Measurements from ENCODE around the gene PCDHB12.
"Not testable (repeated sequence)": the region's sequence is repeated elsewhere in the genome, so short reads cannot be mapped to it uniquely, and the experiment has no call there.

The PCDHB12 gene

DNA sequence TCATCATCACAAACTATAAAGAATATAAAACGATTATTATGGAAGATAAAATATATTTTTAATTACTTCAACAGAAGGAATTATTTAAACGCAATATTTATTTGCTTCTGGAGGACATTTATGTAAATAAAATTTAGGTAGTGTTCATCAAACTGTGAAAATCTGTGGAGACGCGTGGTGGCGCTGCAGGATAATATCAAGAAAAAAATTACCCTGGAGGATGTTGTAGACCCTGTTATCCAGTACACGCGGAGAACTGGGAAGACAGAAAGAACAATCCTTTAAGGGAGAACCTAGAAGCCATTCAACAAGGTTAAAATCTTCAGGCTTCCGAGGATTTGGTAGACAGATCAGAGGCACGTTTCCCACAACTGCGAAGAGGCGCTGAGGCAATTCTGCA is at the start of gene PCDHB12:
TSS of gene PCDHB12 (plus strand) at position 242 of the 400 bp plus-strand sequence. CDS start 189 bp downstream, outside the sequence.
- no peak for DNase-seq

DNA sequence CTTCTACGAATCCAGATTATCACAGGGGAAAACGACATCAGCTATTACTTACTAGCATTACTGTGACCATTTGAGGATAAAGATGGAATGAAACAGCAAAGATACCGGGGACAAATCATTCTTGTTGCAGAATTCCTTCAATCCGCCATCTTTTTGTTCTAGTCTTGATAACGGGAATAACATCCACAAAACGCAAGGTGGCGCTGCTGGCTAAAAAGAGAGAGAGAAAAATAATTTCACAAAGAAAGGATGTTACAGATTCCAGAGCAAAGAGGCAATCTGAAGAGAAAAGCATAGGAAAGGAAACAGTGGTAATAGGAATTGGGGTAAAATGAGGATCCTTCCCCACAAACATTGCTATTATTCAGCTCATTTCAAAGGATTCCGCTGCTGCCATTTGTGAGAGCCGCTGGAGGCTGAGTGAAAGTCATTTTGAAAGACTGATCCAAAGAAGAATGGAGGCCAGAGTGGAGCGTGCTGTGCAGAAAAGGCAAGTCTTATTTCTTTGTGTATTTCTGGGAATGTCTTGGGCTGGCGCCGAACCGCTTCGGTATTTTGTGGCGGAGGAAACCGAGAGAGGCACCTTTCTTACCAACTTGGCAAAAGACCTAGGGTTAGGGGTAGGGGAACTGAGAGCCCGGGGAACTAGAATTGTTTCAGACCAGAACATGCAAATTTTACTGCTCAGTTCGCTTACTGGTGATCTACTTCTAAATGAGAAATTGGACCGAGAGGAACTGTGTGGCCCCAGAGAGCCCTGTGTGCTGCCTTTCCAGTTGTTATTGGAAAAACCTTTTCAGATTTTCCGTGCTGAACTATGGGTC is 35.9 kb upstream of the PCDHB12 start, which contains the start of gene PCDHB7:
TSS of gene PCDHB7 (plus strand) at position 264 of the 824 bp plus-strand sequence. CDS start at position 456, 192 bp downstream.
- in situ Hi-C loops (cut with MboI; ENCODE audit: low pct_unique_long_range_greater_than_20kb, low sequenced_read_pairs) = no loop called here
- DNase-seq = peak; percentile 26

More for the DNA sequence above, at the start of gene PCDHB12:
- in situ Hi-C loops (cut with MboI; ENCODE audit: low pct_unique_long_range_greater_than_20kb, low sequenced_read_pairs) = loop anchor here (25.0 kb wide), 1 partner anchor 354 kb away; no protein-coding TSS in a partner anchor

DNA sequence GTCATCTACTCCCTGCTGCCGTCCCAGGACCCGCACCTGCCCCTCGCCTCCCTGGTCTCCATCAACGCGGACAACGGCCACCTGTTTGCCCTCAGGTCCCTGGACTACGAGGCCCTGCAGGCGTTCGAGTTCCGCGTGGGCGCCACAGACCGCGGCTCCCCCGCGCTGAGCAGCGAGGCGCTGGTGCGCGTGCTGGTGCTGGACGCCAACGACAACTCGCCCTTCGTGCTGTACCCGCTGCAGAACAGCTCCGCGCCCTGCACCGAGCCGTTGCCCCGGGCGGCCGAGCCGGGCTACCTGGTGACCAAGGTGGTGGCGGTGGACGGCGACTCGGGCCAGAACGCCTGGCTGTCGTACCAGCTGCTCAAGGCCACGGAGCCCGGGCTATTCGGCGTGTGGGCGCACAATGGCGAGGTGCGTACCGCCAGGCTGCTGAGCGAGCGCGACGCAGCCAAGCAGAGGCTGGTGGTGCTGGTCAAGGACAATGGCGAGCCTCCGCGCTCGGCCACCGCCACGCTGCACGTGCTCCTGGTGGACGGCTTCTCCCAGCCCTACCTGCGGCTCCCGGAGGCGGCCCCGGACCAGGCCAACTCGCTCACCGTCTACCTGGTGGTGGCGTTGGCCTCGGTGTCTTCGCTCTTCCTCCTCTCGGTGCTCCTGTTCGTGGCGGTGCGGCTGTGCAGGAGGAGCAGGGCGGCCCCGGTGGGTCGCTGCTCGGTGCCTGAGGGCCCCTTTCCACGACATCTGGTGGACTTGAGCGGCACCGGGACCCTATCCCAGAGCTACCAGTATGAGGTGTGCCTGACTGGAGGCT is 34.0 kb upstream of the PCDHB12 start:
- DNase-seq; in situ Hi-C loops (cut with MboI; ENCODE audit: low pct_unique_long_range_greater_than_20kb, low sequenced_read_pairs): not testable (repeated sequence)

DNA sequence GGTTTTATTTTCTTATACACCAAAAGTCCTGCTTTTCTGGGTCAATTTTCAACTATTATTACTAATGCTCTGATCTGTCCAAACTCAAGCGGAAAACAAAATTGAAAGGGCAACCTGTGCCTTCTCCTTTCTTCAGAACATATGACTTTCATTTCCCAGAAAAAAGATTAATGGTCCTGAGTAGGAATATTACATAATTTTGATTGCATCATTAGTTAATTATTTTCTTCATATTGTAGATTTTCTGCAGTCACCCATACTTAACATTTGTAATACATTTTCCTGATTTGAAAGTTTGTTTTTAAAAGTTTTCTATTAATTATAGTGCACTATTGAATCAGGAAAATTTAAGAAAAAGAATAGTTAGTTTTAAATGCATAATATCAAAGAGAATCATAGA is 32.6 kb upstream of the PCDHB12 start:
- DNase-seq = no peak
- in situ Hi-C loops (cut with MboI; ENCODE audit: low pct_unique_long_range_greater_than_20kb, low sequenced_read_pairs) = no loop called here

DNA sequence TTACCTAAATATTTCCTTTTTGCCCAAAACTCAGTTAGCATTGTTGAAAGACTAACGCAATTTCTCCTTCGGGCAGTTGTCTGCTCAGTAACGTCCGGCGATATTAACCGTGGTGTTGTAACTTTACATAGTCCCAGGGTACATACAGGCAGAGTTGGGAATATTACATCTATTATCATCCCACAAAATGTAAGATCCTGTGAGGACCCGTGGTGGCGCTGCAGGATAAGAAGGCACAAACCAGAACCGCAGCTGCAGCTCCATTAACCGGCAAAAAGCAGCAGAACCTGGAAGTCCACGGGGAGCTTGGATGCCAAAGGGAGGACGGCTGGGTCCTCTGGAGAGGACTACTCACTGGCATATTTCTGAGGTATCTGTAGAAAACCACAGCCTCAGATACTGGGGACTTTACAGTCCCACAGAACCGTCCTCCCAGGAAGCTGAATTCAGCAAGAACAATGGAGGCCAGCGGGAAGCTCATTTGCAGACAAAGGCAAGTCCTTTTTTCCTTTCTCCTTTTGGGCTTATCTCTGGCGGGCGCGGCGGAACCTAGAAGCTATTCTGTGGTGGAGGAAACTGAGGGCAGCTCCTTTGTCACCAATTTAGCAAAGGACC is 30.8 kb upstream of the PCDHB12 start, which contains the start of gene PCDHB8:
TSS of gene PCDHB8 (plus strand) at position 214 of the 615 bp plus-strand sequence. CDS start at position 459, 245 bp downstream.
- in situ Hi-C loops (cut with MboI; ENCODE audit: low pct_unique_long_range_greater_than_20kb, low sequenced_read_pairs) = not testable (repeated sequence)
- DNase-seq = peak; percentile 74

DNA sequence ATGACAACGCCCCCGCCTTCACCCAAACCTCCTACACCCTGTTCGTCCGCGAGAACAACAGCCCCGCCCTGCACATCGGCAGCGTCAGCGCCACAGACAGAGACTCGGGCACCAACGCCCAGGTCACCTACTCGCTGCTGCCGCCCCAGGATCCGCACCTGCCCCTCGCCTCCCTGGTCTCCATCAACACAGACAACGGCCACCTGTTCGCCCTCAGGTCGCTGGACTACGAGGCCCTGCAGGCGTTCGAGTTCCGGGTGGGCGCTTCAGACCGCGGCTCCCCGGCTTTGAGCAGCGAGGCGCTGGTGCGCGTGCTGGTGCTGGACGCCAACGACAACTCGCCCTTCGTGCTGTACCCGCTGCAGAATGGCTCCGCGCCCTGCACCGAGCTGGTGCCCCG is 29.1 kb upstream of the PCDHB12 start:
- in situ Hi-C loops (cut with MboI; ENCODE audit: low pct_unique_long_range_greater_than_20kb, low sequenced_read_pairs); DNase-seq: not testable (repeated sequence)

DNA sequence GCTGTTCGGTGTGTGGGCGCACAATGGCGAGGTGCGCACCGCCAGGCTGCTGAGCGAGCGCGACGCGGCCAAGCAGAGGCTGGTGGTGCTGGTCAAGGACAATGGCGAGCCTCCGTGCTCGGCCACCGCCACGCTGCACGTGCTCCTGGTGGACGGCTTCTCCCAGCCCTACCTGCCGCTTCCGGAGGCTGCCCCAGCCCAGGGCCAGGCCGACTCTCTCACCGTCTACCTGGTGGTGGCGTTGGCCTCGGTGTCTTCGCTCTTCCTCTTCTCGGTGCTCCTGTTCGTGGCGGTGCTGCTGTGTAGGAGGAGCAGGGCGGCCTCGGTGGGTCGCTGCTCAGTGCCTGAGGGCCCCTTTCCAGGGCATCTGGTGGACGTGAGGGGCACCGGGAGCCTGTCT is 28.6 kb upstream of the PCDHB12 start:
- DNase-seq; in situ Hi-C loops (cut with MboI; ENCODE audit: low pct_unique_long_range_greater_than_20kb, low sequenced_read_pairs): not testable (repeated sequence)

DNA sequence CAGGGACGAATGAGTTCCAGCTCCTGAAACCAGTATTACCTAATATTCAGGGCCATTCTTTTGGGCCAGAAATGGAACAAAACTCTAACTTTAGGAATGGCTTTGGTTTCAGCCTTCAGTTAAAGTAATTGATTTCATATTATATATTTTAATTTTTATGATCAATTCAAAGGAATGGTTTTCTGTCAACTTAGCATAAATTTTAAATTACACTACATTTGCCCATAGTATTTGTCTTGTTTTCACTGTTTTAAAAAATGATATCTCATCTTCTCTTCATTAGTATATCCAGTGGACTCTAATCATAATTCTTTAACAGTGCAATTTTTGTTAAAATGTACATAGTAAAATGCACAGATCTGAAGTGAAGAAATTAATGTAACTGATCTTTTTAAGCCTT is 28.2 kb upstream of the PCDHB12 start:
- DNase-seq = no peak
- in situ Hi-C loops (cut with MboI; ENCODE audit: low pct_unique_long_range_greater_than_20kb, low sequenced_read_pairs) = no loop called here

DNA sequence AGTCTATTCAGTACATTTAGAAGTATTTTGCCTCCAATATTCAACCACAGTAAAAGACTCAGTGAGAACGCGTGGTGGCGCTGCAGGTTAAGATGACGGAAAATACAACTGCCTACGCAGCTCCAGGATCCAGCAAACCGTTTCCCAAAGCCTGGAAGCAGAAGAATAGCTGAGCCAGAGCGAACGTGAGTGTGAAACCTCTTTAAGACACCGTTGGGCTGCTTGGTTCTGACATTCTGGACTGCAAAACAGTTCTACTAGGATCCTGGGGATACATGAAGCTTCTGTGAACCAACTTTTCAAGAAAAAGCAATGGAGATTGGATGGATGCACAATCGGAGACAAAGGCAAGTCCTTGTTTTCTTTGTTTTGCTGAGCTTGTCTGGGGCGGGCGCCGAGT is 26.3 kb upstream of the PCDHB12 start, which contains the start of gene PCDHB16:
TSS of gene PCDHB16 (plus strand) at position 140 of the 400 bp plus-strand sequence. CDS start at position 313, 173 bp downstream.
- in situ Hi-C loops (cut with MboI; ENCODE audit: low pct_unique_long_range_greater_than_20kb, low sequenced_read_pairs) = no loop called here
- no peak for DNase-seq

DNA sequence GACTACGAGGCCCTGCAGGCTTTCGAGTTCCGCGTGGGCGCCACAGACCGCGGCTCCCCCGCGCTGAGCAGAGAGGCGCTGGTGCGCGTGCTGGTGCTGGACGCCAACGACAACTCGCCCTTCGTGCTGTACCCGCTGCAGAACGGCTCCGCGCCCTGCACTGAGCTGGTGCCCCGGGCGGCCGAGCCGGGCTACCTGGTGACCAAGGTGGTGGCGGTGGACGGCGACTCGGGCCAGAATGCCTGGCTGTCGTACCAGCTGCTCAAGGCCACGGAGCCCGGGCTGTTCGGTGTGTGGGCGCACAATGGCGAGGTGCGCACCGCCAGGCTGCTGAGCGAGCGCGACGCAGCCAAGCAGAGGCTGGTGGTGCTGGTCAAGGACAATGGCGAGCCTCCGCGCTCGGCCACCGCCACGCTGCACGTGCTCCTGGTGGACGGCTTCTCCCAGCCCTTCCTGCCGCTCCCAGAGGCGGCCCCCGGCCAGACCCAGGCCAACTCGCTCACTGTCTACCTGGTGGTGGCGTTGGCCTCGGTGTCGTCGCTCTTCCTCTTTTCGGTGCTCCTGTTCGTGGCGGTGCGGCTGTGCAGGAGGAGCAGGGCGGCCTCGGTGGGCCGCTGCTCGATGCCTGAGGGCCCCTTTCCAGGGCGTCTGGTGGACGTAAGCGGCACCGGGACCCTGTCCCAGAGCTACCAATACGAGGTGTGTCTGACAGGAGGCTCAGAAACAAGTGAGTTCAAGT is 24.2 kb upstream of the PCDHB12 start:
- in situ Hi-C loops (cut with MboI; ENCODE audit: low pct_unique_long_range_greater_than_20kb, low sequenced_read_pairs); DNase-seq: not testable (repeated sequence)

DNA sequence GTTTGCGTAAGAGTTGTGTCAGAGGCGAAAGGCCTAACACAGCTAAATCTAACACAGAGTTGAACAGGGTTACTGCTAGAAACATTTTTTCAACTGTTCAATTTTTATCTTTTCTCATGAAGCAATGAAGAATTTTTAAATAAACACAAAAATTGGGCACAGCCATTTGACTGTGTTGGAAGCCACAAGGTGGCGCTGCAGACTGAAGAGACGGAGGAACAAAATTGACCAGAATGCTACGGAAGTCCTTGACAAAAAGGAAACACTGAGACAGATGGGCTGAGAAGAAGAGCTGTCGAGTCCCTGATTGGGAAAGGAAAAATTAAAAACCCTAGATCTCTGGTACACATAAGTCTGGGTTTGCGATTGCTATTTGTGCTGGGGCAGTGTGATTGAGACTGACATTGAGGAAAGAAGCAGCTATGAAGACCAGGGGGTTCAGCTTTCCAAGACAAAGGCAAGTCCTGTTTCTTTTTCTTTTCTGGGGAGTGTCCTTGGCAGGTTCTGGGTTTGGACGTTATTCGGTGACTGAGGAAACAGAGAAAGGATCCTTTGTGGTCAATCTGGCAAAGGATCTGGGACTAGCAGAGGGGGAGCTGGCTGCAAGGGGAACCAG is 21.5 kb upstream of the PCDHB12 start, which contains the start of gene PCDHB9:
TSS of gene PCDHB9 (plus strand) at position 265 of the 616 bp plus-strand sequence. CDS start at position 423, 158 bp downstream.
- DNase-seq = peak; percentile 53
- in situ Hi-C loops (cut with MboI; ENCODE audit: low pct_unique_long_range_greater_than_20kb, low sequenced_read_pairs) = no loop called here

DNA sequence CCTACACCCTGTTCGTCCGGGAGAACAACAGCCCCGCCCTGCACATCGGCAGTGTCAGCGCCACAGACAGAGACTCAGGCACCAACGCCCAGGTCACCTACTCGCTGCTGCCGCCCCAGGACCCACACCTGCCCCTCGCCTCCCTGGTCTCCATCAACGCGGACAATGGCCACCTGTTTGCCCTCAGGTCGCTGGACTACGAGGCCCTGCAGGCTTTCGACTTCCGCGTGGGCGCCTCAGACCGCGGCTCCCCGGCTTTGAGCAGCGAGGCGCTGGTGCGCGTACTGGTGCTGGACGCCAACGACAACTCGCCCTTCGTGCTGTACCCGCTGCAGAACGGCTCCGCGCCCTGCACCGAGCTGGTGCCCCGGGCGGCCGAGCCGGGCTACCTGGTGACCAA is 19.8 kb upstream of the PCDHB12 start:
- in situ Hi-C loops (cut with MboI; ENCODE audit: low pct_unique_long_range_greater_than_20kb, low sequenced_read_pairs); DNase-seq: not testable (repeated sequence)

DNA sequence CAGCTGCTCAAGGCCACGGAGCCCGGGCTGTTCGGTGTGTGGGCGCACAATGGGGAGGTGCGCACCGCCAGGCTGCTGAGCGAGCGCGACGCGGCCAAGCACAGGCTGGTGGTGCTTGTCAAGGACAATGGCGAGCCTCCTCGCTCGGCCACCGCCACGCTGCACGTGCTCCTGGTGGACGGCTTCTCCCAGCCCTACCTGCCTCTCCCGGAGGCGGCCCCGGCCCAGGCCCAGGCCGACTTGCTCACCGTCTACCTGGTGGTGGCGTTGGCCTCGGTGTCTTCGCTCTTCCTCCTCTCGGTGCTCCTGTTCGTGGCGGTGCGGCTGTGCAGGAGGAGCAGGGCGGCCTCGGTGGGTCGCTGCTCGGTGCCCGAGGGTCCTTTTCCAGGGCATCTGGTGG is 19.4 kb upstream of the PCDHB12 start:
- DNase-seq; in situ Hi-C loops (cut with MboI; ENCODE audit: low pct_unique_long_range_greater_than_20kb, low sequenced_read_pairs): not testable (repeated sequence)

DNA sequence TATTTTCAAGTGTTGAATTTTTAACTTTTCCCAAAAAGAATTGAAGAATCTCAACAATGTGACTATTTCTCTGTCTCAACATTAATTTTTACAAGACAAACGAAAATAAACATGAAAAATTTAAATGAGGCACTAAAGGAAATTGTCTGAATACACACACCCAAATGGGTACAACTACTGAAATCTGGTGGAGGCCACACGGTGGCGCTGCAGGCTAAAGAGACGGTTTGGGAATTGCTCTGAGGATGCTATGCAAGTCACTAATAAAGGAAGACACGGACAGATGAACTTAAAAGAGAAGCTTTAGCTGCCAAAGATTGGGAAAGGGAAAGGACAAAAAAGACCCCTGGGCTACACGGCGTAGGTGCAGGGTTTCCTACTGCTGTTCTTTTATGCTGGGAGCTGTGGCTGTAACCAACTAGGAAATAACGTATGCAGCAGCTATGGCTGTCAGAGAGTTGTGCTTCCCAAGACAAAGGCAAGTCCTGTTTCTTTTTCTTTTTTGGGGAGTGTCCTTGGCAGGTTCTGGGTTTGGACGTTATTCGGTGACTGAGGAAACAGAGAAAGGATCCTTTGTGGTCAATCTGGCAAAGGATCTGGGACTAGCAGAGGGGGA is 16.3 kb upstream of the PCDHB12 start, which contains the start of gene PCDHB10:
TSS of gene PCDHB10 (plus strand) at position 244 of the 616 bp plus-strand sequence. CDS start at position 444, 200 bp downstream.
- in situ Hi-C loops (cut with MboI; ENCODE audit: low pct_unique_long_range_greater_than_20kb, low sequenced_read_pairs) = no loop called here
- peak; percentile 57 for DNase-seq

DNA sequence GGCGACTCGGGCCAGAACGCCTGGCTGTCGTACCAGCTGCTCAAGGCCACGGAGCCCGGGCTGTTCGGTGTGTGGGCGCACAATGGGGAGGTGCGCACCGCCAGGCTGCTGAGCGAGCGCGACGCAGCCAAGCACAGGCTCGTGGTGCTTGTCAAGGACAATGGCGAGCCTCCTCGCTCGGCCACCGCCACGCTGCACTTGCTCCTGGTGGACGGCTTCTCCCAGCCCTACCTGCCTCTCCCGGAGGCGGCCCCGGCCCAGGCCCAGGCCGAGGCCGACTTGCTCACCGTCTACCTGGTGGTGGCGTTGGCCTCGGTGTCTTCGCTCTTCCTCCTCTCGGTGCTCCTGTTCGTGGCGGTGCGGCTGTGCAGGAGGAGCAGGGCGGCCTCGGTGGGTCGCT is 14.2 kb upstream of the PCDHB12 start:
- DNase-seq; in situ Hi-C loops (cut with MboI; ENCODE audit: low pct_unique_long_range_greater_than_20kb, low sequenced_read_pairs): not testable (repeated sequence)

DNA sequence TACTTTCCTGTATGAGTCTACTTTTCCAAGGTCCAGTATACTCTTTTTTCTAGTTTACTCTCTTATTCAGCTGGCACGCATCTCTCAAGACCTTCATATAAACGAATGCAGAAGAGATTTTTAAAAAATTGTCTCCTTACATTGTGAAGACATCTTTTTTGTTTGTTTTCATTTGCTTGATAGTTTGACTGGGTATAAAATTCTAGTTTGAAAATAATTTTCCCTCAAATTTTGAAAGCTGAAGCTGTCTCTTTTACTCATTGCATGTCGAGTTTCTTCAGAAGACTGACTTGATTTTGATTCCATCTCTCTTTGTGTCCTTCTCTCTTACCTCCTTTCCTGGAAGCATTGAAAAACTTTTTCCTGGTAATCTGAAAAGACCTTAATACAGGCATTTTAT is 12.2 kb upstream of the PCDHB12 start:
- in situ Hi-C loops (cut with MboI; ENCODE audit: low pct_unique_long_range_greater_than_20kb, low sequenced_read_pairs) = no loop called here

More for the DNA sequence above, 12.2 kb upstream of the PCDHB12 start:
- DNase-seq = no peak
